ENCODE results near the gene LDHD.
A peak's percentile ranks its signal among the peaks of the same experiment; 100 is the strongest.
"Not testable (repeated sequence)": the region's sequence is repeated elsewhere in the genome, so short reads cannot be mapped to it uniquely, and the experiment has no call there.

The LDHD gene

DNA sequence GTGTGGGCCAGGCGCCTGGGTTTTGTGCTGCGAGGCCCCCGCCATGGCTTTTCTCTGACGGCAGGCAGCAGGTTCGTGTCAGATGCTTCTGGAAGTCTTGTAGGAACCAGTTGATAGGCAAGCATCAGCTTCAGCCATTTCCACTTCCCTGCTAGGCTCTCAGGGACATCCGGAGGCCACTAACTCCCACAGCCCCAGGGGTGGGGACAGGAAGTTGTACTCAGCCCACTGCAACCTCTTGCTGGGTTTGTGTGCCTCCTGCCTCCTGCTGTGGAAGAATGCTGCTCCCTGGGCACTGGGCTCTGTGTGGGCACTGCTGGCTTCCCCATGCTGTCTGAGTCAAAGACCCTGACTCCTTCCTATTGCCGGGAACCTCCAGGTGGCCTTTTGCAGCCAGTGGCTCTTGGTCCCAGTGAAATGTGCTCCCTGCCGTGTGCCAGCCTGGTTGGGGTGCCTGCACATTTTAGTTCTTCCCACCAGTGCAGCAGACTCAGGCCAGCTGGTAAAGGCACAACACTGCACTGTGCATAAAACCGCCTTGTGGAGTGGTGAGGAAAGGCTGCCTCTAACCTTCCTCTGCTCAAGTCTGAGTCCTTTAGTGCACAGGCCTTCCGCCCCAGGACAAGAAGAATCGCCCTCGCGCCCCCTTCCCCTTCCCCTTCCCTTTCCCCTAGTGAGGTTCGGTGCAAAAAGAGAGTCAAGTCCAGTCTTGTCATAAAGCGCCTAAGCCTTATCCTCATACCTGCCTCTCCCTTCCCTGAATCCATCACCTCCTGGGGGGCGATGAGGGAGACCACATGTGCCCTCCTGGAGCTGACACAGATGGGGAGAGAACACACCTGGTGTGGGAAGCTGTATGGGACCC lies 16.6 kb downstream of the LDHD start:
- DNase-seq (ENCODE audit: low spot score in 2 of 2): no peak
- no peaks in the 10 kb centered on the region for H3K27me3 ChIP-seq (ENCODE audit: low read depth)
- no peaks in the 10 kb centered on the region for H3K36me3 ChIP-seq (replicated peaks)
- H3K9me3 ChIP-seq: no peaks in the 10 kb centered on the region
- H3K4me3 ChIP-seq: no peak overlapping the region
- H3K4me1 ChIP-seq: no peaks in the 10 kb centered on the region
- in situ Hi-C loops (cut with MboI; ENCODE audit: low sequenced_read_pairs): loop anchor here (5.0 kb wide), 1 partner anchor 98 kb away; no protein-coding TSS in a partner anchor

DNA sequence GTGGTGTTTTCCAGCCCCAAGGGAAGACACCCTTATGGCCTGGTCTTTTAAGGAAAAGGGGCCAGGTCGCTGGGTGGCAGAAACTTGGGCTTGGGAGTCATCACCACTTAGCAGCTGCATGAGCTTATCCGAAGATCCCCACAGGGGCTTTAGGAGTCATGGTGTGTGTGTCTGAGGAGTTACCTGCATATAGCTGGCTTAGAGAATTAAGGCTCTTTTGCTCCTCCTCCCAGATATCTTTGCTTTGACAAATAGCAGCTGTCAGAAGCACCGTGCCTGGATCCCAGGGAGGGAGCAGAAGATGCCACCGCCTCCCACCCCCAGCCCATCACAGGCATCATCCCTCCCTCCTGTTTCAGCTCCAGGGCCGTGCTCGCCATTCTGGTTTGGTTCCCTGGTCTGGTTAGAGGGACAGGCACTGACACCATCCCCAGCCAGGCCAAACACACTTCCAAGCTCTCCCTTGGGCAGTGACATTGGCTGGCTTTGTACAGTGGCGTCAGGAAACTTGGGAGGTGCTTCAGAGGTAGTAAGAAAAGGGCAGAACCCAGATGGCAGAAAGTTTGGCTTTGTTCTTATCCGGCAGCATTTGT lies 17.4 kb downstream of the LDHD start:
- Histone ChIP-seq H3K9me3 (no peaks in the 10 kb centered on the region), H3K4me1 (no peaks in the 10 kb centered on the region), H3K36me3 (replicated peaks) (no peaks in the 10 kb centered on the region), H3K4me3 (no peak overlapping the region), H3K27me3 (ENCODE audit: low read depth) (no peaks in the 10 kb centered on the region)
- in situ Hi-C loops (cut with MboI; ENCODE audit: low sequenced_read_pairs): no loop called here
- no peak for DNase-seq (ENCODE audit: low spot score in 2 of 2)

DNA sequence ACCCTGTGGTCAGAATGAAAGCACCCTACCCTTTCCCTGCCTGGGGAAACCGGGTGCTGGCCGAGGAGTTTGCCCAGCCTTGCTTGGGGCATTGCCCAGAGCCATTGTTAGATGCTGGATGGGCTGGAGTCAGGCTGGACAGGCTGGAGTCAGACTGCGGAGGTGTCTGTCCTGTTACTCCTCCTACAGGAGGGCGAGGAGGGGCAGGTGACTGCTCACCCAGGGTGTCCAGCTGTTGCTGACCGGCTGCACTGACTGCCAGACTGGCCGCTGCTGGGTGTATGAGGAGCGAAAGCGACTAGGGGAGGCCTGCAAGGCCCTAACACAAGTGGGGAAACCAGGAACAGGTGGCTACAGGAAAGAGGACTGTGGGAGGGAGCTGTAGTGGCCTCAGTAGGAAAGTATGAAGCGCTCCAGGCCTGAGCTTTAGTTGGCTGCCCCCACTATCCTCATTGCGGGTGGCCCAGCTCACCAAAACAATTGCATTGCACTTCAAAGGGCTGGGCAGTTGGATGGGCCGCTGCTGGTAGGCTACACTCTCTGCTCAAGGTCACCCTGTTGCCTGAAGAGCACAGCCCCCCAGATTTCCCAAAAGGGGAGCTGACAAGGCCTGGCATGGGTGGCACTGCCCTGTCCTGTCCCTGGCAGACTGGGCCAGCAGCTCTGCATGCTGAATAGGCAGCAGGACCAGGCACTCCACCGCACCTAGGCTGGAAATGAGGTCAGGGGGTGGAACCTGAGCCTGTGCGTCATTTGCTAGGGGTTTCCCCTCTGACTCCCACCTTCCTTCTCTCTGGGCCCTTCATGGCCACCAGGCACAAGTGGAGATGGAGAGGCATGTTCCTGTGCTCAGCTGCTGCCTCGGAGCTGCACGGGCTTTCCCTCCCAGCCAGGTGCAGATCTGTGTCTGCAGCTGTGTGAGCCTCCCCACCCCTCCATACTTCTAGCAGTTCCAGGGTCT lies 18.4 kb downstream of the LDHD start:
- in situ Hi-C loops (cut with MboI; ENCODE audit: low sequenced_read_pairs): no loop called here
- H3K4me1 ChIP-seq: no peaks in the 10 kb centered on the region
- H3K27me3 ChIP-seq (ENCODE audit: low read depth): no peaks in the 10 kb centered on the region
- no peaks in the 10 kb centered on the region for H3K36me3 ChIP-seq (replicated peaks)
- no peak overlapping the region for H3K4me3 ChIP-seq
- no peak for DNase-seq (ENCODE audit: low spot score in 2 of 2)
- no peaks in the 10 kb centered on the region for H3K9me3 ChIP-seq

GRCh38 chr16:75097191-75097761 lies 19.3 kb downstream of the LDHD start:
- no peaks in the 10 kb centered on the region for H3K9me3 ChIP-seq
- in situ Hi-C loops (cut with MboI; ENCODE audit: low sequenced_read_pairs): no loop called here
- no peaks in the 10 kb centered on the region for H3K36me3 ChIP-seq (replicated peaks)
- H3K4me3 ChIP-seq: no peak overlapping the region
- H3K4me1 ChIP-seq: no peaks in the 10 kb centered on the region
- DNase-seq (ENCODE audit: low spot score in 2 of 2): no peak
- H3K27me3 ChIP-seq (ENCODE audit: low read depth): no peaks in the 10 kb centered on the region

- in situ Hi-C loops (cut with MboI; ENCODE audit: low sequenced_read_pairs): no loop called here
- DNase-seq (ENCODE audit: low spot score in 2 of 2): peak in 1 of 2 experiments; percentile 33
- H3K4me1 ChIP-seq: no peaks in the 10 kb centered on the region
Observed at GRCh38 chr16:75096656-75097055, 19.9 kb downstream of the LDHD start.

GRCh38 chr16:75095204-75095621 lies 21.4 kb downstream of the LDHD start:
- no peak for DNase-seq (ENCODE audit: low spot score in 2 of 2)
- Histone ChIP-seq H3K4me1 (no peaks in the 10 kb centered on the region), H3K36me3 (replicated peaks) (no peaks in the 10 kb centered on the region), H3K27me3 (ENCODE audit: low read depth) (no peaks in the 10 kb centered on the region), H3K4me3 (no peak overlapping the region), H3K9me3 (no peaks in the 10 kb centered on the region)
- in situ Hi-C loops (cut with MboI; ENCODE audit: low sequenced_read_pairs): no loop called here

More at GRCh38 chr16:75096656-75097055, 19.9 kb downstream of the LDHD start:
- Histone ChIP-seq H3K9me3 (no peaks in the 10 kb centered on the region), H3K36me3 (replicated peaks) (no peaks in the 10 kb centered on the region), H3K27me3 (ENCODE audit: low read depth) (no peaks in the 10 kb centered on the region), H3K4me3 (no peak overlapping the region)

GRCh38 chr16:75093598-75094540 lies 22.7 kb downstream of the LDHD start:
- no peaks in the 10 kb centered on the region for H3K4me1 ChIP-seq
- no peaks in the 10 kb centered on the region for H3K9me3 ChIP-seq
- no peak overlapping the region for H3K4me3 ChIP-seq
- in situ Hi-C loops (cut with MboI; ENCODE audit: low sequenced_read_pairs): no loop called here
- DNase-seq (ENCODE audit: low spot score in 2 of 2): no peak
- H3K36me3 ChIP-seq (replicated peaks): no peaks in the 10 kb centered on the region
- H3K27me3 ChIP-seq (ENCODE audit: low read depth): no peaks in the 10 kb centered on the region

DNA sequence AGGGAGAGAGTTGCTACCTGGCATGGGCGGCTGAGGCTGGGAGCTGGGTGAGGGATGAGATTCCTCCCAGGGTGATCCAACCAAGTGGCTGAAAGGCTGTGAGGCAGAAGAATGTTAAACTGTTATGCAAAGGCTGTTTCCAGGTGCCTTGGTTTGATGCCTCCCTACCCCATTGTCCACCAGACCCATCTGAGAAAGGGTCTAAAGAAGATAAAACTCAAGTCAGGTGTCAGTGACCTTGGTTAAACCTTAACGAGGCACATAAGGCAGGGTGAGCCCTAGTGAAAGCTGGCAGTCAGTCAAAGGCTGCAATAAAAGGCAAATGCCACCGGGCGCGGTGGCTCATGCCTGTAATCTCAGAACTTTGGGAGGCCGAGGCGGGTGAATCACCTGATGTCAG lies 23.8 kb downstream of the LDHD start:
- Histone ChIP-seq H3K4me1 (no peaks in the 10 kb centered on the region), H3K9me3 (no peaks in the 10 kb centered on the region)

GRCh38 chr16:75091619-75092018 lies 25.0 kb downstream of the LDHD start:
- in situ Hi-C loops (cut with MboI; ENCODE audit: low sequenced_read_pairs); H3K27me3 ChIP-seq (ENCODE audit: low read depth); H3K9me3 ChIP-seq; DNase-seq (ENCODE audit: low spot score in 2 of 2); H3K4me3 ChIP-seq; H3K36me3 ChIP-seq (replicated peaks); H3K4me1 ChIP-seq: not testable (repeated sequence)

More for the DNA sequence above, 23.8 kb downstream of the LDHD start:
- DNase-seq (ENCODE audit: low spot score in 2 of 2): no peak
- H3K4me3 ChIP-seq: no peak overlapping the region
- no peaks in the 10 kb centered on the region for H3K36me3 ChIP-seq (replicated peaks)
- in situ Hi-C loops (cut with MboI; ENCODE audit: low sequenced_read_pairs): no loop called here
- no peaks in the 10 kb centered on the region for H3K27me3 ChIP-seq (ENCODE audit: low read depth)

DNA sequence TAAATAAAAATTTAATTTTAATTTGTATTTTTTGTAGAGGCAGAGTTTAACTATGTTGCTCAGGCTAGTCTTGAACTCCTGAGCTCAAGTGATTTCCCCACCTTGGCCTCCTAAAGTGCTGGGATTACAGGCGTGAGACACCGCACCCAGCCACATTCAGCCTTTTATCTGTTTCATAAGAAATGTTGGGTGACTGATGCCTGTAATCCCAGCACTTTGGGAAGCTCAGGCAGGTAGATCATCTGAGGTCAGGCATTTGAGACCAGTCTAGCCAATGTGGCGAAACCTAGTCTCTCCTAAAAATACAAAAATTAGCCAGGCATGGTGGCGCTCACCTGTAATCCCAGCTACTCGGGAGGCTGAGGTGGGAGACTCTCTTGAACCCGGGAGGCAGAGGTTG lies 25.7 kb downstream of the LDHD start:
- in situ Hi-C loops (cut with MboI; ENCODE audit: low sequenced_read_pairs): not testable (repeated sequence)

DNA sequence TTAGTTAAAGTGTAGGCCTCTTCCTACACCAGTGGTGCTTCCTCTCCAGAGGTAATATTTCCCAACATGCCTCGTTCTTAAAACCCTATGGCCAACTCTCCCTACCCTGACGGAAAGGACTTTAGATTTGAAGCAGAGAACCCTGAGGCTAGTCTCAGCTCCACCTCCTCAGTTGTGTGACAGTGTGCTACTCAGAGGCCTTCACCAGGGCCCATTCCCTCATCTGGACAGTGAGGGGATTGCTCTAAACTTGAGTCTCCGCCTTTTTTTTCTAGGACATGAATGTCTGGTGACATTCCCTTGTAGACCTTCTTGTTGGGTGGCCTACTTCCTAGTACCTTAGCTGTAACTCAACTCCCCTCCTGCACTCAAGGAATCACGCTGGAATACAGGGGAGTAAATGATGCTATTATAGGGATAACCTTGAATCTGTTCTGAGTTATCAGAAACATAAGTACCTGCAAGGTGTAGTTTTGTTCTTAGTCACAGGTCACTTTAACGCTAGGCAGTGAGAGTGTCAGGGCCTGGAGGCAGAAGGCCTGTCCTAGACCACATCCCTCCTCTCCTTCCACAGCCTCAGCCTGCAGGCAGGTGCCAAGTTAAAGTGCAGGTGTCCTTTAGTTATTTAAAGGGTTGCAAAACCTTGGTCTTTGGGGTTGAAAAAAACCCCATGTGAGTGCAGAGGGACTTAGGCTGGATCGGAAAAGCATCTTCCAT lies 26.9 kb downstream of the LDHD start:
- Histone ChIP-seq H3K4me3 (no peak overlapping the region), H3K36me3 (replicated peaks) (no peaks in the 10 kb centered on the region), H3K9me3 (no peaks in the 10 kb centered on the region), H3K27me3 (ENCODE audit: low read depth) (no peaks in the 10 kb centered on the region), H3K4me1 (no peaks in the 10 kb centered on the region)
- in situ Hi-C loops (cut with MboI; ENCODE audit: low sequenced_read_pairs): no loop called here
- no peak for DNase-seq (ENCODE audit: low spot score in 2 of 2)

More for the DNA sequence above, 25.7 kb downstream of the LDHD start:
- H3K27me3 ChIP-seq (ENCODE audit: low read depth); DNase-seq (ENCODE audit: low spot score in 2 of 2); H3K9me3 ChIP-seq; H3K4me1 ChIP-seq; H3K36me3 ChIP-seq (replicated peaks); H3K4me3 ChIP-seq: not testable (repeated sequence)

GRCh38 chr16:75088934-75089333 lies 27.6 kb downstream of the LDHD start:
- H3K27me3 ChIP-seq (ENCODE audit: low read depth): no peaks in the 10 kb centered on the region
- in situ Hi-C loops (cut with MboI; ENCODE audit: low sequenced_read_pairs): no loop called here
- H3K4me1 ChIP-seq: no peaks in the 10 kb centered on the region
- no peak for DNase-seq (ENCODE audit: low spot score in 2 of 2)
- H3K4me3 ChIP-seq: no peak overlapping the region
- no peaks in the 10 kb centered on the region for H3K36me3 ChIP-seq (replicated peaks)
- no peaks in the 10 kb centered on the region for H3K9me3 ChIP-seq

All from HAP-1 (cell line).